Tibial artery (tissue), 4 donors: ENCODE results near the gene CARD19.

Source experiments
- DNase-seq, 2 donors: peaks; one replicate each; pipeline ENCODE4 v3.0.0-alpha.2; 2019
- H3K27ac ChIP-seq, 2 donors: fragments of 200-600 bp; sonication (generic) in 1 of 2; 1 replicate in 1 of 2; 2 replicates in 1 of 2; pipeline ENCODE4 v1.5.1; 2018 to 2019; ENCODE audit warnings: mild to moderate bottlenecking in 1 of 2
- H3K27me3 ChIP-seq, 2 donors: fragments of 200-600 bp; sonication (generic) in 1 of 2; one replicate each; pipeline versions ENCODE4 v1.5.1 to v1.6.0; 2016 to 2019
- H3K36me3 ChIP-seq, 3 donors: fragments of 200-600 bp; sonication (generic) in 2 of 3; one replicate each; pipeline ENCODE4 v1.5.1; 2016 to 2019; ENCODE audit warnings: mild to moderate bottlenecking in 2 of 3
- H3K4me1 ChIP-seq, 4 donors: fragments of 200-600 bp; sonication (generic) in 2 of 4; 1 replicate in 3 of 4; 2 replicates in 1 of 4; pipeline ENCODE4 v1.5.1; 2016 to 2019
- H3K4me3 ChIP-seq, 2 donors: fragments of 200-600 bp; sonication (generic) in 1 of 2; 1 replicate in 1 of 2; 2 replicates in 1 of 2; pipeline ENCODE4 v1.5.1; 2018 to 2019; ENCODE audit warnings: mild to moderate bottlenecking in 2 of 2
- H3K9me3 ChIP-seq, 3 donors: fragments of 200-600 bp; sonication (generic) in 1 of 3; one replicate each; pipeline ENCODE4 v1.5.1; 2016 to 2019
- CTCF ChIP-seq, 2 experiments: fragments of 200-600 bp in 1 of 2; fragments of 450-650 bp in 1 of 2; IDR thresholded peaks; one replicate each; pipeline ENCODE4 v1.5.1; 2017 to 2019; ENCODE audit warnings: antibody characterized with exemption in 2 of 2, mild to moderate bottlenecking in 1 of 2, moderate library complexity in 1 of 2
- intact Hi-C: fragments of 100-400 bp; cut with DNase I; formaldehyde crosslinking; loops from one replicate; pipeline ENCODE4 v1.15.0; 2023; ENCODE audit warnings: low total_unique reads

The CARD19 gene

GRCh38 chr9:93096131-93096802 is at the start of gene CARD19:
TSS of gene CARD19 (plus strand) at chr9:93096217. CDS start at chr9:93096346, 129 bp downstream.
- peak within 1 kb of the TSS; percentile 89 to 93 for H3K4me3 ChIP-seq
- intact Hi-C loops, result loop anchor here (5.0 to 10.0 kb wide), 2 partner anchors 39 to 981 kb away; partner anchors contain the start of genes SPTLC1 and SUSD3
- peak; percentile 74 to 88 for DNase-seq
- H3K27me3 ChIP-seq, result no peaks in the 10 kb centered on the region
- no peak for TF ChIP-seq CTCF (IDR thresholded peaks at IDR 0.05)
- peaks cover 2 to 9% (median 7%) of the 10 kb centered on the region in 3 donors for H3K9me3 ChIP-seq
- H3K4me1 ChIP-seq, result peaks cover 7 to 53% (median 45%) of the 10 kb centered on the region in 4 donors
- H3K27ac ChIP-seq, result peak within 1 kb of the TSS; percentile 96 to 97
- H3K36me3 ChIP-seq, result no peaks in the 10 kb centered on the region

- TF ChIP-seq CTCF (IDR thresholded peaks at IDR 0.05), result no peak
- intact Hi-C loops, result no loop called here
- DNase-seq, result no peak
- Histone ChIP-seq H3K27me3 (no peaks in the 10 kb centered on the region), H3K27ac (peak overlapping the region in 1 of 2 donors; percentile 2), H3K4me3 (no peak overlapping the region), H3K9me3 (no peaks in the 10 kb centered on the region), H3K4me1 (peaks cover 4 to 37% (median 27%) of the 10 kb centered on the region in 4 donors), H3K36me3 (no peaks in the 10 kb centered on the region)
Observed at GRCh38 chr9:93048566-93049448, 47.2 kb upstream of the CARD19 start.

- no peaks in the 10 kb centered on the region for H3K36me3 ChIP-seq
- no peaks in the 10 kb centered on the region for H3K9me3 ChIP-seq
- H3K4me1 ChIP-seq, result peaks cover 4 to 44% (median 32%) of the 10 kb centered on the region in 4 donors
- H3K4me3 ChIP-seq, result no peak overlapping the region
- DNase-seq, result peak in 1 of 2 donors; percentile 51
- intact Hi-C loops, result no loop called here
- peak overlapping the region in 1 of 2 donors; percentile 2 for H3K27ac ChIP-seq
- H3K27me3 ChIP-seq, result no peaks in the 10 kb centered on the region
- TF ChIP-seq CTCF (IDR thresholded peaks at IDR 0.05), result no peak
Observed at GRCh38 chr9:93049491-93049890, 46.5 kb upstream of the CARD19 start.

GRCh38 chr9:93050231-93050630 is 45.8 kb upstream of the CARD19 start:
- Histone ChIP-seq H3K27me3 (no peaks in the 10 kb centered on the region), H3K27ac (peak overlapping the region; percentile 82 to 84), H3K36me3 (no peaks in the 10 kb centered on the region), H3K9me3 (no peaks in the 10 kb centered on the region), H3K4me1 (peaks cover 4 to 51% (median 38%) of the 10 kb centered on the region in 4 donors), H3K4me3 (no peak overlapping the region)
- DNase-seq, result no peak
- no peak for TF ChIP-seq CTCF (IDR thresholded peaks at IDR 0.05)
- intact Hi-C loops, result no loop called here

- no peaks in the 10 kb centered on the region for H3K36me3 ChIP-seq
- DNase-seq, result peak; percentile 63 to 89
- peak overlapping the region; percentile 82 to 84 for H3K27ac ChIP-seq
- H3K9me3 ChIP-seq, result no peaks in the 10 kb centered on the region
- intact Hi-C loops, result no loop called here
- TF ChIP-seq CTCF (IDR thresholded peaks at IDR 0.05), result no peak
- peaks cover 4 to 57% (median 42%) of the 10 kb centered on the region in 4 donors for H3K4me1 ChIP-seq
- H3K4me3 ChIP-seq, result no peak overlapping the region
- H3K27me3 ChIP-seq, result no peaks in the 10 kb centered on the region
Observed at GRCh38 chr9:93051680-93052089, 44.3 kb upstream of the CARD19 start.
